HG03432 (cell line): ENCODE data around the gene RNASE13.
A peak's percentile ranks its signal among the peaks of the same experiment; 100 is the strongest.
"Not testable (repeated sequence)": the region's sequence is repeated elsewhere in the genome, so short reads cannot be mapped to it uniquely, and the experiment has no call there.

Source experiments
- ATAC-seq: cut with Tn5 transposase; IDR thresholded peaks from one replicate; pipeline ENCODE4 v1.9.1; 2021; ENCODE audit warnings: mild to moderate bottlenecking, moderate library complexity; ENCODE audit not compliant: unreplicated experiment

RNASE13 gene

GRCh38 chr14:21023817-21024584 is 10.6 kb downstream of the RNASE13 start:
- no peak for ATAC-seq

DNA sequence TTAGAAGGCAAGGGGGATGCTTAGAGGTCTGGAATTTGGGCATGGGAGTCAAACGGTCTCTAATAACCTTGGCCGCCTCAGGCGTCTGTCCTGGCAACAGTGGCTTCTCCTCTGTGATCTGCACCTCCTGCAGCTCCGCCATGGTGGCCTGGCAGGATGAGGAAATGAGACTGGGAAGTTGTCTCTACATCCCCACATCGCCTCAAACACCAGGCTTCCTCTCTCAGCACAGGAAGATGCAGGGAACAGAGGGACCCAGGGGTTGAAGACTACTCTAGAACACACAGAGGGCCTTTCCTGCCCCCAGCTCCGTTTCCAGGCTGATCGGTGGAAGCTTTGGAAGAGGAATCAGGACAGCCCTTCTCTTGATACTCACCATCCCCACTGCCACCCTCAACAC is 11.4 kb downstream of the RNASE13 start:
- ATAC-seq = no peak

DNA sequence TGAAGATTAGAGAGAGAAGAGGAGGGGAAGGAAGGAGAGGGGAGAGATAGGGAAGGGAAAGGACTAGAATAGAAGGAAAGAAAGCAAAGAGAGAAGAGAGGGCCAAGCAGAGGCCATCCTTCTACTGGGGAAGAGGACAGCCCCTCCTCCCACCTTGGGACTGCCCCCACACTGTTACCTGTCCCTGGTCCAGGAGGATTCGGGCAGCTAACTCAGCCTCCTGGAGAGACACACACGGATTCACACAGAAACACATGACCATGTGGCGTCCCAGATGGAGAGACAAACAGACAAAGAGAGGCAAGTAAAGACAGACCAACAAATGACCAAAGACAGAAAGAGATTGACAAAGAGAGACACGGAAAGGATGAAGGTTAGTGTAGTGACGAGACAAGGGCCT is 11.9 kb downstream of the RNASE13 start:
- no peak for ATAC-seq

GRCh38 chr14:21020977-21021545 is 13.5 kb downstream of the RNASE13 start:
- ATAC-seq = no peak

- no peak for ATAC-seq
Observed at GRCh38 chr14:21019366-21019765, 15.2 kb downstream of the RNASE13 start.

DNA sequence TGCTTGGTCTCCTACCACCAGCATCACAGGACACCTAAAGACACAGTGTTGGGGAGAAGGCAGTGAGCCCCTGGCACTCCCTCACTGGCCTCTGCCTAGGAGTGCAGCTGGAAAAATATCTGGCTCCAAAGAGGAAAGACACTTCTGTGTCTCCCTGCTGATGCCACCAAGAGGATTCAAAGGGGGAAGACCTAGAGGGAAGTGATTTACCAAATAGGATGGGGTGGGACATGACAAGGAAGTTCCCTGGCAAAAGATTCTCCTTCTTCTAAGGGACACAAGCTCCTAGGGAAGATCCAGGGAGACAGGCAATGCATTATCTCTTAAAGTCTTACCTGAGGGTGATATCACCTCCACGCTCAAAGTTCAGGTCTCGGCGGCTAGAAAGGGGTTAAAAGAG is 15.8 kb downstream of the RNASE13 start:
- no peak for ATAC-seq

- ATAC-seq = no peak
Observed at GRCh38 chr14:21018286-21018685, 16.3 kb downstream of the RNASE13 start.

- no peak for ATAC-seq
Observed at GRCh38 chr14:21017528-21018245, 16.9 kb downstream of the RNASE13 start.

DNA sequence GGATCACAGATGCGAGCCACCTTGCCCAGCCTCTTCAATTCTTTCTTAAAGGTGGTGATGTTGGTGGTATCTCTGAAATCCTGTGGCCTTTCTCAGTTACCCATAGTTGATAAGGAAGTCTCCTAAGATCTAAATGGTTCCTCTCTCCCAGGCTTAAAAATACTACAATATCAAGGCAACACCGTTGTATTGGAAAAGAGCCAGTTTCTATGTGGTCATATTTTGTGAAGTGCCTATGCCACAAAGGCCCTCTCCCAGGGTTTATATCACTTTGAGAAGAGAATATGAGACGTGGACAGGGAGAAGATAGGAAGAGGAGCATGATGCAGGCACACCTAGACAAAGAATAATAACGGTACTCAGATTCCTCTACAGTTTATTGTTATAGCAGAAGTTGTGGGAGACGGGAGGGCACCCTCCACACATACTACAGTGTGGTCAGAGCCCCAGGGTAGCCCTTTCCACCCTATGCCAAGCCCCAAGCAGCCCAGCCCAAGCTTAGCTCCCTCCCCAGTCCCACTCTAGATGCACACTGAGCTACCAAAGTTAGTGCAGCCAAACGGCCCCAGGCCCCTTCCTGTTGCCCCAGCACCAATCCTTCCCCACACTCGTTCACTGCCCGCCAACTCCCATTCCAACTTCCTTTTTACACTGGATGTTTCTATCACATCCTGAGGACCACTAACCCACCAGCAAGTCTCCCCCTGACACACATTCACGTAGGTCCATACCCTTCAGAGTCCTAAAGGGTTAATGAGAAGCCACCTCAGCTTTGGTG is 18.0 kb downstream of the RNASE13 start:
- ATAC-seq = no peak

DNA sequence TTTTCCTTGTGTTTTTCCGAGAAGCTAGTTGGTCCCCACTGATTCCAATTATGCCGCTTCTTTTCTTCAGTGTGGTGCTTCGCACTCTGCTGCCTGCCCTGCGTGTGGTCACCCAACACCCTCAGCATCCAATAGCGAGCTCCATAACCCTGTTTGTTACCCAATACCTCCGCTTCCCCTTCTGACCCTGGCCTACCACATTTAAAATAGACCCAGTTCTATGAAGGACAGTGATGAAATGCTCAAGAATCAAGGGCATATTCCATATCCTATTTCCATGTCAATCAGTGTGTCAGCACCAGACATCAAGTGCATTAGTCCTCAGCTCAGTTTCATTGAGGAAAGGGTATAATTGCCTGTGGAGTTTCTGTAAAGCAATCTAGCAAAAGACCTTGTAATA is 19.3 kb downstream of the RNASE13 start:
- ATAC-seq = no peak

DNA sequence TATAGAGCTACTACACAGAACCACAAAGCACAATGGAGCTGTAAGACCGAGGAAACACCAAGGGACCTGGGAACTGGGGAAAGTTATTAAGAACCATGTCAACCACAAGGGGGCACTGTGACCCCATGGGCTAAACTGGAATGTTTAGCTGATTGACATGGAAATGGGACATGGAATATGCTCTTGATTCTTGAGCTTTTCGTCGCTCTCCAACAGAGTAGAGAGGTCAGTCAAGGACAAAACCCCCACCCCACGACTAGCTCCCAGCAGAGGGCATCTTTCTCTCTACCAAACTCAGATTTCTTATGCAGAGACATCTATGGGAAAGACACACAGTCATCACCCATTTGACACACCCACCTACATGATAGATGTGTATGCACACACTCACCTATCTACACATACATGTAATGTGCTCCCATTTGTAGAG is 19.8 kb downstream of the RNASE13 start:
- ATAC-seq = peak; percentile 71

DNA sequence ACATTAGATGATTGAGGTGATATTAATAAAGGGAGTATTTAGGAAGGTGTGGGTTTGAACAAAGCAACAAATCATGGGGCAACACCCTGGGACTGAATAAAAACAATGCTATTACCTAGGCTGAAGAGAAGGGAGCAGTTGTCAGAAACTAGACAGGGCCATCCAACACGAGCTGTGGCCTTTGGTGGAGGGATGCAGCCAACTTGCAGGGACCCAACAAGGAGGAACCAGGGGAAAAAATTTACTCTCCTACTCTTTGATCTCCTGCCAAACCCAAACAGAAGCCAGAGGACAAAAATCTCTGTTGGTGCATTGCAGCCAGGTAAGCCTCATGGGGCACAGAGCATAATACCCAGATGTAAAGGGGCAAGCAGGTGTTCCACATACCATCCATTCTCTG is 23.5 kb downstream of the RNASE13 start:
- no peak for ATAC-seq

DNA sequence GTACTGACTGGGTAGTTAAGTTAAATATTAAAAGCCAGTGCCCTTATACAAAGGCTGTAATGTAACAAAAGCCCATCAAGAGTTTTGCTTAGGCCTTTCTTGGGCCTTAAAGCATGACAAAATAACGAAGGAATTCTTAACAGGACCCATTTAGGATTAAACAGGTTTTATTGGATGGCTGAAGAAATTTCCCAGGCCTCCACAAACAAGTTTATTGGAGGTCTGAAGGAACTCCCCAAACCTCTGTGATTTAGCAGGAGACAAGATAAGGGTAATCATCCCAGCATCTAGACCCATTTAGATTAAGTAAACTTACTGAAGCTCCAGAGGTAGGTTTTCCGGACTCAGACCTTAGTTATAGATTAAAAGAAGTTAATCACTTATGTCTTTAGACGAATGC is 24.9 kb downstream of the RNASE13 start:
- not testable (repeated sequence) for ATAC-seq

DNA sequence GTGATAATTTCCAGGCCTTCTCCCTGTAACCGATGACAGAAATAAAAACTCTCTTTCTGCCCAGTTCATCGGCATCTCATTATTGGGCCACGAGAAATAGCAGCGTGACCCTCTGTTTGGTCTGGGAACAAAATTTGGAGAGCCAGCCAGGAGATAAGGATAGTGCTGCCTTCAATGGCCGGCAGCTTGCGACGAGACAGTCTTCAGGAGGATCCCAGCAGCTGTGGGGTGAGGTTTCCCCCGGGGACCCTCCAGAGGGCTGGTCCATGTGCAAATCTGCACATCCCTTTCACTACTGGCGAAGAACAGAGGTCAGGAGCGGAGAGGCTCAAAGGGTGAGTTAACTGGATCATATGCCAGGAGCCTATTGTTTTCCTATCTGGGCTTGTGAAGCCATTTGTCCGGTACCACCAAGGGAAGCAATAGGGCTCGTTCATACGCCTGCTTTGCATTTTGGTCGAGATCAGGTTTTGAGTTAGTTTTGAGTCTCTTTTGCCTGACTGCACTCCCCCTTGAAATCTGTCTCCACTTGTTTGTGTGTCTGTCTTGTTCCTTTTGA is 30.7 kb downstream of the RNASE13 start:
- no peak for ATAC-seq

DNA sequence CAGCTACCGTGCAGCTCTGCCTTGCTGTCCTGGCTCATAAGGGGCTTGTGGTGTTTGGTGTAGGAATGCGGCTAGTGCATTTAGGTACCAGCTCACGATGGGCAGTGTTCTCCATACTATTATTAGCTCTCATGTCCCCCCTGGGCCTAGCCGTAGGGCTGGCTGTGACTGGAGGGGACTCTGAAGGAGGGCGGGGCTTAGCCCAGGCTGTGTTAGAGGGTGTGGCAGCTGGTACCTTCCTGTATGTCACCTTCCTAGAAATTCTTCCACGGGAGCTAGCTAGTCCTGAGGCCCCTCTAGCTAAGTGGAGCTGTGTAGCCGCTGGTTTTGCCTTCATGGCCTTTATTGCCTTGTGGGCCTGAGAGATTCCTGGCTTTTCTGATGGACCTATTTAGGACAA is 33.4 kb downstream of the RNASE13 start:
- ATAC-seq = no peak

- no peak for ATAC-seq
Observed at GRCh38 chr14:20999591-20999990, 35.0 kb downstream of the RNASE13 start.

- no peak for ATAC-seq
Observed at GRCh38 chr14:20998674-20999366, 35.8 kb downstream of the RNASE13 start, which contains the start of gene SLC39A2. TSS of gene SLC39A2 (plus strand) at chr14:20999293. CDS start at chr14:20999447, 154 bp downstream.

DNA sequence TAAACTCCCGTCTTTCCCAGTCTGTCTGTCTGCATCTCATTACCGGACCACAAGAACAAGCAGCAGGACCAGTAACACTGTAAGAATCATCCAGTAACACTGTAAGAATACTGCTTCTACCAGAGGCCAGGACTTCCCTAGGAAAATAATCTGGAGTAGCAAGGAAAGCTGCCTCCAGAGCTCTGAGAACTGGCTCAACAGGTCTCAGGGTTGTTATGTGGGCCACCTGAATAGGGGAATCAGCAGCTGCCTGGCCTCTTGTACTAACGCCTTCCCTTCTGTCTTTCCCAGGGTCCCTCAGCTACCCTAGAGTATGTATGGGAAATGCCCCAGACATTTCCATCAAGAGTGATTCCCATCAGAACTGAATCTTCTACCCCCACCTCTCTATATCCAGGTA is 36.5 kb downstream of the RNASE13 start:
- no peak for ATAC-seq

DNA sequence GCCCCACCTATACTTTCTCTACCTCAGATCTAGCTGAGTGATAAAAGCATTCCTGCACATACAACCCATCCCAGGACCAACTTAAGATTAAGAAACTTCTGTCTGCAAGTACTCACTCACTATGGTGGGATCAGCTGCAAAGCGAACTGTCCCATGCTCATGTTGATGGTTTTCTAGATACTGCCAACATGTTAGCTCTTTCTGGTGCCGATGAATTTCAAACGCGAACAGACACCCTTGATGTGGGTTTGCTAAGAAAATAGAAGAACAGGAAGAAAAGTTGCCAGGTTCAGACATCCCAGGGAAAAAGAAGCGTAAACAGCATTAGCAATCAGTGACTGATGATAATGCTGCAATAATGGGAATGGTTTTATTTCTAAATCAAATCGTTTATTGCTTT is 37.0 kb downstream of the RNASE13 start:
- no peak for ATAC-seq

DNA sequence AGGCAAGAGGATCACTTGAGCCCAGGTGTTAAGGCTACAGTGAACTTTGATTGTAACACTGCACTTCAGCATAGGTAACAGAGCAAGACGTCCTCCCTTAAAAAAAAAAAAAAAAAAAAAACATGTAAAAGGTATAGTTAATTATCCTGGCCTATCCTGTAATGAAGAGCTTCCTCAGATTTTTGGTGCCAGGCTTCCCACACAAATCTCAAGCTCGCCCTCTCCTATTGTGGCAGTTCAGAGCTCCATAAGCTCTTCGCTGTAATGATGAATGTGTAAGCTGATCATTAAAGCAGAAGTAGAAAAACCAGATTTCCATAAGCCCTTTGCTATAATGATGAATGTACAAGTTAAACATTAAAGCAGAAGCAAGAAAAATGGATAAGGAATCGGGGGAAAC is 37.5 kb downstream of the RNASE13 start:
- ATAC-seq = no peak
